Pancreas (tissue), 10 donors: Measurements from ENCODE around the gene CEP85L. TPM values are rescaled to one million over a fixed set of nuclear protein-coding genes. Genes with fewer than 3 reads are reported as not detected.
A peak's percentile ranks its signal among the peaks of the same experiment; 100 is the strongest.

Experiments used
- ATAC-seq, 4 donors: fragments of 200-7000 bp; cut with Tn5 transposase; one replicate each; pipeline versions ENCODE4 v1.8.0 to v1.9.1; 2020; ENCODE audit warnings: mild to moderate bottlenecking in 4 of 4, moderate library complexity in 4 of 4
- DNase-seq, 6 donors: peaks; one replicate each; pipeline ENCODE4 v3.0.0-alpha.2; 2020
- FAIRE-seq: peaks from 2 replicates; lab custom pipeline; 2012; peaks lifted over from hg19 to GRCh38; lab: Jason Lieb, UNC
- H3K27ac ChIP-seq, 4 donors: fragments of 200-600 bp; sonication (generic); 1 replicate in 3 of 4; 2 replicates in 1 of 4; pipeline versions ENCODE4 v1.5.0 to v1.8.0; 2020
- H3K27me3 ChIP-seq, 4 donors: fragments of 200-600 bp; one replicate each; pipeline ENCODE4 v1.8.0; 2021
- H3K36me3 ChIP-seq, 3 donors: fragments of 200-600 bp; sonication (generic) in 1 of 3; one replicate each; pipeline versions ENCODE4 v1.5.0 to v1.8.0; 2020 to 2021
- H3K4me1 ChIP-seq, 3 donors: fragments of 200-600 bp; one replicate each; pipeline ENCODE4 v1.8.0; 2021
- H3K4me3 ChIP-seq, 4 donors: fragments of 200-600 bp; sonication (generic) in 2 of 4; one replicate each; pipeline versions ENCODE4 v1.5.0 to v1.8.0; 2020 to 2021
- H3K9me3 ChIP-seq, 4 donors: fragments of 200-600 bp; one replicate each; pipeline ENCODE4 v1.8.0; 2021
- CTCF ChIP-seq, 4 donors: fragments of 200-600 bp; sonication (generic) in 3 of 4; IDR thresholded peaks; one replicate each; pipeline versions ENCODE4 v1.5.0 to v1.8.0; 2021; ENCODE audit warnings: antibody characterized with exemption in 4 of 4
- WGBS, 2 donors: extraction: QIAGEN DNeasy Blood & Tissue Kit; methylation state at CpG; one replicate each; pipeline ENCODE4 v1.1.7; 2013; 5-methylcytosine and 5-hydroxymethylcytosine counted together
- intact Hi-C, 3 donors: fragments of 100-400 bp; cut with DNase I; formaldehyde crosslinking; loops; one replicate each; pipeline versions ENCODE4 v1.11.1 to v1.14.2; 2022
- polyA plus RNA-seq, 2 donors: library from polyadenylated mRNA; stranded (reverse); fragments of 200-250 nt; gene quantifications; one replicate each; pipeline ENCODE4 v1.2.3, GENCODE V29; 2013
- total RNA-seq, 6 donors: library from RNA; stranded (reverse); fragmentation: NEBNext Ultra II Directional in 4 of 6; extraction: Animal tissue kit (Norgen Biotek cat#: 25700) in 4 of 6; gene quantifications; one replicate each; pipeline versions ENCODE4 v1.2.1 to v1.2.4, GENCODE V29; 2021 to 2023
- donor health status: healthy with polysubstance abuse.
- donor health status: DM: no; HTN: no; CAD: no; lungs with moderate emphysema.
- donor health status: DM: no; HTN: no; CAD: no.
- donor health status: control.
- donor health status: control.
- donor health status: Bipolar disorder and iron deficiency.
- donor health status: DM: yes; HTN: yes; CAD: no.
- donor health status: DM: no; HTN: no; CAD: no.
- donor health status: DM: no; HTN: no; CAD: no.
- donor health status: DM: yes; HTN: yes; CAD: no.

Gene CEP85L
- total and polyA plus RNA-seq, 8 donors: 1.1 to 8.1 (median 6.1) TPM

GRCh38 chr6:118648866-118649554, 2.4 kb downstream of the CEP85L start:
- H3K4me3 ChIP-seq: no peak overlapping the region
- intact Hi-C loops: no loop called here
- H3K4me1 ChIP-seq: peaks cover 0 to 18% (median 8%) of the 10 kb centered on the region in 3 donors
- no peak for ATAC-seq
- no peaks in the 10 kb centered on the region for H3K27me3 ChIP-seq
- no peaks in the 10 kb centered on the region for H3K36me3 ChIP-seq
- FAIRE-seq: no peak
- no peak overlapping the region for H3K27ac ChIP-seq
- TF ChIP-seq CTCF (IDR thresholded peaks at IDR 0.05): no peak
- 43 to 45% methylated on average over 2 of the region's 2 CpGs for WGBS, 2 donors
- no peak for DNase-seq
- no peaks in the 10 kb centered on the region for H3K9me3 ChIP-seq

- Histone ChIP-seq H3K9me3 (no peaks in the 10 kb centered on the region), H3K4me3 (no peak overlapping the region), H3K36me3 (no peaks in the 10 kb centered on the region), H3K27ac (no peak overlapping the region), H3K4me1 (peaks cover 0 to 15% (median 8%) of the 10 kb centered on the region in 3 donors), H3K27me3 (no peaks in the 10 kb centered on the region)
- WGBS, 2 donors: 96 to 100% methylated on average over 2 of the region's 2 CpGs
- no peak for FAIRE-seq
- DNase-seq: no peak
- TF ChIP-seq CTCF (IDR thresholded peaks at IDR 0.05): no peak
- intact Hi-C loops: no loop called here
- no peak for ATAC-seq
Observed at GRCh38 chr6:118646977-118647376, 4.4 kb downstream of the CEP85L start.

- FAIRE-seq: no peak
- 50 to 52% methylated on average over 2 of the region's 2 CpGs for WGBS, 2 donors
Observed at GRCh38 chr6:118645395-118645794, 6.0 kb downstream of the CEP85L start.

GRCh38 chr6:118644007-118644406, 7.4 kb downstream of the CEP85L start:
- Histone ChIP-seq H3K27ac (no peak overlapping the region), H3K9me3 (no peaks in the 10 kb centered on the region), H3K4me1 (peaks cover 8 to 10% (median 9%) of the 10 kb centered on the region in 3 donors), H3K36me3 (no peaks in the 10 kb centered on the region), H3K4me3 (no peak overlapping the region), H3K27me3 (no peaks in the 10 kb centered on the region)
- DNase-seq: no peak
- no peak for FAIRE-seq
- WGBS, 2 donors: 90 to 96% methylated on average over 2 of the region's 2 CpGs
- ATAC-seq: no peak
- TF ChIP-seq CTCF (IDR thresholded peaks at IDR 0.05): no peak
- intact Hi-C loops: no loop called here

More at GRCh38 chr6:118645395-118645794, 6.0 kb downstream of the CEP85L start:
- Histone ChIP-seq H3K4me3 (no peak overlapping the region), H3K4me1 (peaks cover 0 to 14% (median 8%) of the 10 kb centered on the region in 3 donors), H3K9me3 (no peaks in the 10 kb centered on the region), H3K27me3 (no peaks in the 10 kb centered on the region), H3K36me3 (no peaks in the 10 kb centered on the region), H3K27ac (no peak overlapping the region)
- intact Hi-C loops: no loop called here
- TF ChIP-seq CTCF (IDR thresholded peaks at IDR 0.05): no peak
- ATAC-seq: peak in 2 of 4 donors; percentile 59 to 64
- no peak for DNase-seq

GRCh38 chr6:118641042-118641441, 10.3 kb downstream of the CEP85L start:
- no peaks in the 10 kb centered on the region for H3K27me3 ChIP-seq
- peaks cover 9 to 18% (median 16%) of the 10 kb centered on the region in 3 donors for H3K4me1 ChIP-seq
- intact Hi-C loops: no loop called here
- WGBS, 2 donors: 40 to 50% methylated on average over 1 of the region's 1 CpG
- no peak overlapping the region for H3K27ac ChIP-seq
- no peak for FAIRE-seq
- DNase-seq: no peak
- H3K36me3 ChIP-seq: no peaks in the 10 kb centered on the region
- no peak for TF ChIP-seq CTCF (IDR thresholded peaks at IDR 0.05)
- no peak for ATAC-seq
- no peaks in the 10 kb centered on the region for H3K9me3 ChIP-seq
- no peak overlapping the region for H3K4me3 ChIP-seq
